ELR (cell line): ENCODE results near the gene DOCK4.

Experiments used
- DNase-seq: peaks from one replicate; pipeline ENCODE4 v3.0.0-alpha.2; 2015; ENCODE audit warnings: low read depth

The DOCK4 gene

GRCh38 chr7:112220877-112221434 lies 14.8 kb upstream of the DOCK4 start:
- DNase-seq, result no peak

DNA sequence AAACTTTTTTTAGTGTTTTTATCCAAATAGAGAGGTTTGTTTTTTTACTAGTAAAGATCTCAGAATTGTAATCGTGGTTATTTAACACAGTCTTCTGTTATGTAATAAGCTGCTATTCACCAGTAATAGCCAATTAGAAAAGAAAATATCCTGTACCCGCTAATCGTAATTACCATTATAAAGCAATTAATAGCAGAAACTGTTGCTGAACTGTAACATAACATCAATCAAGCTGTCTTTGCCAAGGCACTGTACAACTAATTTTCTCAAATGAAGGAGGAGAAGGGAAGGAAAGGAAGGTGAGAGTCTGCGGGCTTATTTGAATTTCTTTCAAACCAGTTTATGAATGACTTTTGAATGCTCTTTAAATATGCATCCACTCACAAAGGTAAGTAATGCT lies 9.6 kb upstream of the DOCK4 start:
- DNase-seq, result no peak

DNA sequence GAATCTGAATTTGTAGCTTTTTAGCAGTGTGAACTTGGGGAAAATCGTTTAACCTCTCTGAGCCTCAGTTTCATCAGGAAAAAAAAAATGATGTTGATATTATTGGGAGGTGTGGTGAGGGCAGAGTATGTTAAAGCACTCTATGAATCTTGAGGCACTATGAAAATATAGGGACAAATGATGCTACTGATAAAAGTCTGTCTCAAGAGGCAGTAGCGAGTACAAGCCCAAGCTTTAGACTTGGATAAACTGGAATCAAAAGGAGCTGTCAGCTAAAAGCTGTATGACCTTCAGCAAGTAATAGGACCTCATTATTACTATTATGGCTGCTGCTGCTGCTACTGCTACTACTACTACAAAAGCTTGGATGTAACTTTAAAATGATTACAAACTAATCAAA lies 8.7 kb upstream of the DOCK4 start:
- no peak for DNase-seq

GRCh38 chr7:112214268-112214667 lies 8.1 kb upstream of the DOCK4 start:
- DNase-seq, result no peak

DNA sequence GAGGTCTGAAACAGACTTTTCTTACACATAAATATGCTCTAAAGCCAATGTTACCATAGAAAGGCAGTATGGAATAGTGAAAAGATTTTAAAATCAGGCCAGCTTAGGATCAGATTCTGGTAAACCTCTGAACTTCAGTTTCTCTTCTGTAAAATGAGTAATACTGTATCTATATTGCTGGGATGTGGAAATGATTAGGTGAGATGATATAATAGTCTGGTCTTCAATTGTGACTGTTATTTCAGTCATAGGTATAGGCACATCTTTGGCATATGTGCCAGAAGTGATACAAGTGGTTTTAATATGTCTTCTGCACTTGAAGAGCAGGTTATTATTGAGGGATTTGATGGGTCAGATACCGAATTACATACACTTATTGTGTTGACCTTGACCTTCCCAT lies 7.5 kb upstream of the DOCK4 start:
- no peak for DNase-seq

DNA sequence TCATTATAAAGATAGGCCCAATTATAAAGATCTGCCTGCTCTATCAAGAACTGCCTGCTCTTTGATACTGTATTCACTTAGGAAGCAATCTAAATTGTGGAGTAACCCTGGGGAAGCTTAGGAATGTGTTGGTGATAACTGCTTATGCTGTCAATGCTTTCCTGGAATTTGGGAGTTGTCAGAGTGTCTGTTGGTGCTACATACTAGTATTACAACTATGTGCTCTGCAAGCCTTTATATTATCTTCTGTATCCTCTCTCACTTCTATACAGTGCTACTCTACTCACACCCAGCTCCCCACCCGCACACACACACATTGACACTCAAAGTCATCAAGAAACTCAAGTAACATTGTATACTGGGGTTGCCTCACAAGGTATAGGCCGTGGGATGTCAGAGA lies 6.4 kb upstream of the DOCK4 start:
- no peak for DNase-seq

DNA sequence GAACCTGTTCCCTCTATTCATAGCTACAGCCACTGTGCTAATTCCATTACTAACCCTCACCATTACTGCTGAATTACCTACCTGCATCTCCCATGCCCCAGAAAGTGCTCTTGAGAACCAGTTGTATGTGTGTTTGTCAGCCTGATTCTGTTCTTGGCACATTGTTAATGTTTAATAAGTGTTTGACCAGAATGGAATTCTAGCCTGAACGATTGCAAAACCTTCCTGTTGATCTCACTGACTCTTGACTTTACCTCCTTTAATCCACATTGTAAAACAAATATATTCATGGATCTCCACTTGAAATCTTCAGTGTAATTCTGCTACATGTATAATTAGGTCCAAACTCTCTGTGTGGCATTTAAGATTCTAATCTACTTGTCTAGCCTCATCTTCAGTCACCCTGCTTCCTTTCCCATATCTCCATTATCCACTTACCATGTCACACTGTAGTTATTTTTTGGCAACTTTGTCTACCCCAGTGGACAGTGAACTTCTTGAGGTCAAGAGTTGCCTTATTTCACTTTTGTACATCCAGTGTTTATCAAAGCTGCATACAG lies 5.2 kb upstream of the DOCK4 start:
- DNase-seq, result no peak

- DNase-seq, result no peak
Observed at GRCh38 chr7:112207765-112208164, 1.6 kb upstream of the DOCK4 start.

GRCh38 chr7:112206991-112207592 lies 893 bp upstream of the DOCK4 start:
- DNase-seq, result peak; percentile 26

DNA sequence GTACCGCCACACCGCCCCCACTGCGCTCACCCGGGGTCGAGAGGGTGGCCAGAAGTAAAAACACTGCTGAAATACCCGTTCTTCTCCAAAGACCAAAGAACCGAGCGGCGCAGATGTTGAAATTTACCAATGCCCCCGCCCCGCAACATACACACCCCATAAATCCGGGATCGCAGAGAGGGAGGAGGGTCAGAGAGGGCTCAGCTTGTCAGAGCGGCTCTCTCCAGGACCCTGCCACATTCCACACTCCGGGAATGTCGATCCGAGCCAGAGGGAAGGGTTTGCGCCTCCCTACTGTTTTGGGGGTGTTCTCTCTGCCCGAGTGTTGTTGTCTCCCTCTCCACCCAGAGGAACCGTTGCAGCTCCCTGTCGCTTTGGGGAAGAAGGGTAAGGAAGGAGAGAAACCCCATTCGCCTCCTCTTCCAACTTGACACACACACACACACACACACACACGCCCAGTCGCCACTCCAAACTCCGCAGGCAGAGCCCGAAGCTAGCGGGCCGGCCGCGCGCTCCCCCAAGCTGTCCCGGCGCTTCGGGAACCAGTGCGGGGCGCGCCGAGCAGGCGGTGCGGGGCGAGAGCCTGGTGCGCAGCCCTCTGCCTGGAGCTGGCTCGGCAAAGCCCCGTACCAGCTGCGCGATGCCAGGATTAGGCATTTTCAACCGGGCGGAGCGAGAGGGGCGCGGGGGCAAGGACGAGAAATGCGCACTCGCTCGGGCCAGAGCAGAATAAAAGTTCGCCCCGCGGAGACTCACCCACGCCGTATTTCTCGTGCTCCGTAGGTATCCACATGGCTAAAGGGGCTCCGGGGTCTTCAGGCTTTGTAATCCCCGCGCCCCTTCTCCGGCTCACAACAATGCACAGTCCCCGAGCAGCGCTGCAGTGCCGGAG lies 609 bp downstream of the DOCK4 start:
- DNase-seq, result peak; percentile 60

- DNase-seq, result peak; percentile 36
Observed at GRCh38 chr7:112204499-112205342, 1.5 kb downstream of the DOCK4 start.

GRCh38 chr7:112203365-112203739 lies 2.8 kb downstream of the DOCK4 start:
- DNase-seq, result no peak

DNA sequence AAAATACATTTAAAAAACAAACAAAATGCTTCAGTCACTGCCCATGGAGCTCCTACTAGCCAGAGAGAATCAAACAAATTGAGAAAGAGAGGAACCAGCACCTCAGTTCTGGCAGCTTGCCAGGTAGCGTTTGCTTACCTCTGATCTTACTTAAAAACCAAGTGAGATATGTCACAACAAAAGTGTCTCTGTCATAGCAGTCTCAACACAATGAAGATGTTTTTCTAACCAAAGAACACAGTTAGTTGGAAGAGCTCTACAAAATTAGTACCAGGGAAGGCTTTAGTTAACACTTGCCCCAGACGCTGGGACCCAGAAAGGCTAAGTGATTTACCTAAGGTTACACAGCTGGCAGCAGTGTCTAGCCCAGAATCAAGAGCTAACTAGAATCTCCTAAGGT lies 3.4 kb downstream of the DOCK4 start:
- peak; percentile 35 for DNase-seq

- DNase-seq, result no peak
Observed at GRCh38 chr7:112201839-112202238, 4.4 kb downstream of the DOCK4 start.

DNA sequence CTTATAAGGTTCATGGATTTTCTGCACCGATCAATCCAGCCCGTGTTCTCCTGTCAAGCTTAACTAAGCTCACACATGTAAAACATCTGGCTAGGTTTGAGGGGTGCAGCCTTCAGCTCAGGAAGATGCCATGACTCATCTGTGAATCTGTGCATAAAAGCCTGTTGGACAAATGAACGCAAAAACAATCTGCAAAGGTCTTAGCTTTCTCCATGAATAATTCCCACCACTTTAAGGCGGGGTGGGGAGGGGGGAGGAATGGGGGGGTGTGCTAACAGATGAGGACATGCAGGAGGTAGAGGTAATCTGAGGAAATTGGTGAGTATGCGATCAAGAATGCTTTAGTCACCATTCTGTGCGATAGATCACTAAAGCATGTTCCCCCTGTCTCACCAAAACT lies 4.8 kb downstream of the DOCK4 start:
- peak; percentile 94 for DNase-seq

DNA sequence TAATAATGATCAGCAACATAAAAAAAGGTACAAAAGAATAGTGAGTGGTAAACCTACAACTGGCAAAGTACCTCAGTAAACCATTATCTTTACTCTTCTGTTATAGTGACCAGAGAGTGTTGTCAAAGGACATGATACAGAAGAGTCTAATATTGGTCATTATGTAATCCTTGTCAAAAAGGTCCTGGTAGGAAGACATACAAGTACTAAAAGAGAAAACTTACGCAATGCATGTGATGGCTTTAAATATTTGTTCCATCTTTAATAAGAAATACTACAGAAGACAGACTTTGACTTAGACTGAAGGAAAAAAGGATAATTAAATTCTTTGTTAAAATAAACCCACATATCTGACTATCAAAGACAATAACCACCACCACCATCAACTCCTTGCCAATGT lies 6.5 kb downstream of the DOCK4 start:
- no peak for DNase-seq

- peak; percentile 77 for DNase-seq
Observed at GRCh38 chr7:112199035-112199655, 7.1 kb downstream of the DOCK4 start.

DNA sequence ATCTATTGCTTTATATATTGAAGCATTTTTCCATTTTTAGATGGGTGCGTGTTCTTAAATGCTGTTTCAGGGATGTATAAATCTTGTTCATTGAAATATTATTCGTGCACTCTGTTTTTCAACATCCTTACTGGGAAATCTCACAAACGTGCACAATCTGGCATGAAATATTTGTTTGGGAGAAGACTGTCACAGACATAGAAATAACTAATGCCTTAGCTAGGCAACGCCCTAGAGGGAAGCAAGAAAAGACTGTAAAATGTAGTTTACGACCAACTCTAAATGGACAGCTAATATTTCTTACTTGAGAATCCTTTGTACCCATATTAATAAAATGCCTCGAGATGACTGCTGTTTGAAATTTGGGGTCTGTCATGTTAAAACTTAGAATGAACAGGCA lies 8.9 kb downstream of the DOCK4 start:
- DNase-seq, result no peak

DNA sequence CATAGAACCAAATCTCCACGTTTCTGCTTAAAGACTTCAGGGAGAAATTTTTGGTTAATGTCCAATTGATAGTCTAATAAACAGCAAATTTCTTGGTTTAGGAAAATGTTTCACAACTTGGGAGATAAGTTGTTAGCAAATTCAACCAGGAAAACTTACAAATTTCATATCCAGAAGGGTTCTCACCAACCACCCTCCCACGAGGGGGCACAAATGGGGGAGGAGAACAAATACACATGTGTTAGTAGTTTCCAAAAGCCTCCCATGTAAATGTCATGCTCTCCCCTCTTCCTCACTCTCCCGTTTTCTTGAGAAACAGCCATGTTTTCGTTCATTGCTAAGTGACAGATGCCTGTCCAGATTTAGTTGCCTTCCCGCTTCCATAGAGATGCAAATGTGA lies 10.5 kb downstream of the DOCK4 start:
- no peak for DNase-seq

GRCh38 chr7:112193915-112194502 lies 12.2 kb downstream of the DOCK4 start:
- DNase-seq, result no peak
